Amygdala (tissue), 56 donors: Measurements from ENCODE around the gene NCAM2.

Experiments used
- DNase-seq, 56 donors: peaks; one replicate each; lab custom pipeline; 2025; lab: John Stamatoyannopoulos, UW

Gene NCAM2

GRCh38 chr21:21162786-21163185 is 164.6 kb downstream of the NCAM2 start:
- DNase-seq: no peak

GRCh38 chr21:21163904-21164303 is 165.7 kb downstream of the NCAM2 start:
- peak in 9 of 56 donors; percentile 1 to 54 (median 15) for DNase-seq

- DNase-seq: no peak
Measured at GRCh38 chr21:21165063-21165645, 166.9 kb downstream of the NCAM2 start.

- DNase-seq: no peak
Measured at GRCh38 chr21:21174676-21175075, 176.5 kb downstream of the NCAM2 start.

GRCh38 chr21:21175798-21176334 is 177.7 kb downstream of the NCAM2 start:
- no peak for DNase-seq

GRCh38 chr21:21177353-21177986 is 179.3 kb downstream of the NCAM2 start:
- no peak for DNase-seq

- DNase-seq: peak in 1 of 56 donors; percentile 5
Measured at GRCh38 chr21:21179619-21180298, 181.6 kb downstream of the NCAM2 start.

- no peak for DNase-seq
Measured at GRCh38 chr21:21182401-21183010, 184.3 kb downstream of the NCAM2 start.

- no peak for DNase-seq
Measured at GRCh38 chr21:21183092-21183491, 184.9 kb downstream of the NCAM2 start.

GRCh38 chr21:21184771-21185528 is 186.7 kb downstream of the NCAM2 start:
- no peak for DNase-seq

- no peak for DNase-seq
Measured at GRCh38 chr21:21187579-21187978, 189.4 kb downstream of the NCAM2 start.

GRCh38 chr21:21188513-21189195 is 190.4 kb downstream of the NCAM2 start:
- DNase-seq: no peak

GRCh38 chr21:21195417-21195943 is 197.3 kb downstream of the NCAM2 start:
- no peak for DNase-seq

GRCh38 chr21:21196087-21196486 is 197.9 kb downstream of the NCAM2 start:
- no peak for DNase-seq

- no peak for DNase-seq
Measured at GRCh38 chr21:21196848-21197247, 198.6 kb downstream of the NCAM2 start.

GRCh38 chr21:21199342-21200102 is 201.3 kb downstream of the NCAM2 start:
- DNase-seq: no peak

GRCh38 chr21:21200103-21200938 is 202.1 kb downstream of the NCAM2 start:
- peak in 1 of 56 donors; percentile 42 for DNase-seq
